ENCODE measurements around the gene HERPUD2.

- TF ChIP-seq CHD1 (IDR thresholded peaks at IDR 0.05; ENCODE audit: low read depth, low read length) (no peak), CEBPB (IDR thresholded peaks at IDR 0.05; ENCODE audit: low read depth, low read length) (no peak), POLR2A (IDR thresholded peaks at IDR 0.05; ENCODE audit: low read depth, low read length) (no peak), CTCF (conservative IDR thresholded peaks at IDR 0.05; ENCODE audit: low read depth, low read length) (no peak), MXI1 (IDR thresholded peaks at IDR 0.05; ENCODE audit: borderline replicate concordance, low read depth, low read length) (no peak), RCOR1 (IDR thresholded peaks at IDR 0.05; ENCODE audit: insufficient replicate concordance, low read length) (no peak), MAFK (IDR thresholded peaks at IDR 0.05; ENCODE audit: low read depth, low read length) (no peak), USF2 (IDR thresholded peaks at IDR 0.05; ENCODE audit: low read depth, low read length) (no peak), RFX5 (IDR thresholded peaks at IDR 0.05; ENCODE audit: low read depth, low read length) (no peak), SMC3 (IDR thresholded peaks at IDR 0.05; ENCODE audit: low read depth, low read length) (no peak), BHLHE40 (IDR thresholded peaks at IDR 0.05; ENCODE audit: low read depth, low read length) (no peak)
Measured at GRCh38 chr7:35646289-35647023, 48.5 kb downstream of the HERPUD2 start.
